Heart right ventricle (tissue), 16 donors: ENCODE measurements around the gene RHEX. TPM values are rescaled to one million over a fixed set of nuclear protein-coding genes. Genes with fewer than 3 reads are reported as not detected.

Experiments
- ATAC-seq, 8 donors: fragments of 200-7000 bp; cut with Tn5 transposase; one replicate each; pipeline ENCODE4 v1.9.1; 2020; ENCODE audit warnings: mild to moderate bottlenecking in 8 of 8, moderate library complexity in 8 of 8, moderate number of reproducible peaks in 1 of 8
- DNase-seq, 2 donors: peaks; one replicate each; pipeline ENCODE4 v3.0.0-alpha.2; 2020
- H3K27ac ChIP-seq, 10 donors: fragments of 200-600 bp; sonication (generic) in 2 of 10; one replicate each; pipeline versions ENCODE4 v1.5.0 to v1.8.0; 2020 to 2022; ENCODE audit warnings: mild to moderate bottlenecking in 3 of 10
- H3K27me3 ChIP-seq, 7 donors: fragments of 200-600 bp; one replicate each; pipeline ENCODE4 v1.8.0; 2021 to 2022; ENCODE audit warnings: mild to moderate bottlenecking in 2 of 7
- H3K36me3 ChIP-seq, 9 donors: fragments of 200-600 bp; sonication (generic) in 1 of 9; one replicate each; pipeline versions ENCODE4 v1.5.0 to v1.8.0; 2020 to 2022; ENCODE audit warnings: mild to moderate bottlenecking in 2 of 9
- H3K4me1 ChIP-seq, 9 donors: fragments of 200-600 bp; sonication (generic) in 1 of 9; one replicate each; pipeline versions ENCODE4 v1.5.0 to v1.8.0; 2020 to 2022; ENCODE audit warnings: mild to moderate bottlenecking in 4 of 9
- H3K4me3 ChIP-seq, 10 donors: fragments of 200-600 bp; sonication (generic) in 2 of 10; one replicate each; pipeline versions ENCODE4 v1.5.0 to v1.8.0; 2020 to 2022; ENCODE audit warnings: mild to moderate bottlenecking in 7 of 10, moderate library complexity in 2 of 10
- H3K9me3 ChIP-seq, 11 donors: fragments of 200-600 bp in 10 of 11; sonication (generic) in 2 of 11; one replicate each; pipeline versions ENCODE4 v1.5.0 to v1.8.0; 2013 to 2022; ENCODE audit warnings: mild to moderate bottlenecking in 2 of 11, control low read depth in 1 of 11, moderate library complexity in 1 of 11
- CTCF ChIP-seq, 9 donors: fragments of 200-600 bp; sonication (generic) in 2 of 9; IDR thresholded peaks; one replicate each; pipeline versions ENCODE4 v1.5.0 to v1.8.0; 2021 to 2022; ENCODE audit warnings: antibody characterized with exemption in 9 of 9, mild to moderate bottlenecking in 5 of 9, moderate library complexity in 1 of 9
- WGBS, 2 donors: extraction: QIAGEN DNeasy Blood & Tissue Kit; methylation state at CpG; one replicate each; pipeline ENCODE4 v1.1.7; 2013; ENCODE audit warnings: inconsistent platforms in 1 of 2; 5-methylcytosine and 5-hydroxymethylcytosine counted together
- intact Hi-C, 10 donors: fragments of 100-400 bp; cut with DNase I; formaldehyde crosslinking; loops; one replicate each; pipeline versions ENCODE4 v1.11.1 to v1.14.2; 2022
- polyA plus RNA-seq, 2 donors: library from polyadenylated mRNA; stranded (reverse); fragments of 200-250 nt; gene quantifications; one replicate each; pipeline ENCODE4 v1.2.3, GENCODE V29; 2013
- total RNA-seq, 10 donors: library from RNA; stranded (reverse); fragmentation: NEBNext Ultra II Directional in 3 of 10; extraction: Animal tissue kit (Norgen Biotek cat#: 25700) in 3 of 10; gene quantifications; one replicate each; pipeline versions ENCODE4 v1.2.1 to v1.2.4, GENCODE V29; 2021 to 2023
- donor health status: Arrhythmogenic right ventricular cardiomyopathy.
- donor health status: ischemic (EF 13 %, LVEDD 7.1; RV severe dilation, severe dysfunction).
- donor health status: healthy with polysubstance abuse.
- donor health status: DM: no; HTN: yes; CAD: no.
- donor health status: DM: no; HTN: no; CAD: no.
- donor health status: ischemic (EF 25% LVEDD 6.9; RV normal size, moderate dysfunction).
- donor health status: ischemic (EF 25% LVEDD 5.7; RV mildly dilated, moderate dysfunction).
- donor health status: healthy.
- donor health status: DM: yes; HTN: yes; CAD: no.
- donor health status: Ischemic cardiomyopathy.
- donor health status: ischemic (EF 35%, LVEDD 5.7; RV mildly dilated, moderate dysfunction).
- donor health status: nonischemic (EF 11% LVEDD 7.7; RV severe dilation, severe dysfunction).
- donor health status: DM: yes; HTN: yes; CAD: no.
- donor health status: PGD.
- donor health status: ischemic (EF 29% LVEDD 5.4; RV normal size, mild dysfunction).
- donor health status: nonischemic (EF 23%, LVEDD 6.1; RV moderate dilation, normal function).

RHEX gene
- total and polyA plus RNA-seq, 12 donors = 0.22 to 1.2 TPM; not detected in 10

- peaks cover 0 to 4% (median 0%) of the 10 kb centered on the region in 7 donors for H3K27me3 ChIP-seq
- no peak for DNase-seq
- no peak overlapping the region for H3K27ac ChIP-seq
- peaks cover 0 to 3% (median 0%) of the 10 kb centered on the region in 9 donors for H3K4me1 ChIP-seq
- H3K4me3 ChIP-seq = no peak overlapping the region
- 87 to 93% methylated on average over 2 of the region's 2 CpGs for WGBS, 2 donors
- ATAC-seq = no peak
- intact Hi-C loops = no loop called here
- no peaks in the 10 kb centered on the region for H3K36me3 ChIP-seq
- H3K9me3 ChIP-seq = no peaks in the 10 kb centered on the region
- TF ChIP-seq CTCF (IDR thresholded peaks at IDR 0.05) = no peak
Observed at GRCh38 chr1:206144605-206145004, 91.6 kb downstream of the RHEX start.

GRCh38 chr1:206145771-206146290 is 92.9 kb downstream of the RHEX start:
- no peak for DNase-seq
- 67 to 70% methylated on average over 3 of the region's 3 CpGs for WGBS, 2 donors
- no peak for TF ChIP-seq CTCF (IDR thresholded peaks at IDR 0.05)
- Histone ChIP-seq H3K27me3 (peaks cover 0 to 4% (median 0%) of the 10 kb centered on the region in 7 donors), H3K4me3 (no peak overlapping the region), H3K36me3 (no peaks in the 10 kb centered on the region), H3K4me1 (no peaks in the 10 kb centered on the region), H3K9me3 (no peaks in the 10 kb centered on the region), H3K27ac (no peak overlapping the region)
- intact Hi-C loops = no loop called here
- ATAC-seq = no peak

Other genes with a start within 250 kb of the RHEX start
- gene SLC41A1, start 240.0 kb upstream of the RHEX start, total RNA-seq = 100 to 1,000 TPM; 247 to 566 (median 322) TPM
- gene SLC41A1, start 240.0 kb upstream of the RHEX start, polyA plus RNA-seq = 100 to 1,000 TPM in 1 of 2 donors, 10 to 100 TPM in 1; 97.0 to 102 TPM
- gene PM20D1, start 203.0 kb upstream of the RHEX start, total RNA-seq = 1 to 10 TPM in 4 of 10 donors, under 1 TPM in 6; 0.12 to 1.9 (median 0.66) TPM
- under 1 TPM; 0.30 to 0.73 TPM for gene PM20D1, start 203.0 kb upstream of the RHEX start, polyA plus RNA-seq
- gene SLC26A9, start 109.7 kb upstream of the RHEX start, total RNA-seq = 10 to 100 TPM in 8 of 10 donors, 1 to 10 TPM in 2; 8.4 to 41.1 (median 14.4) TPM
- 10 to 100 TPM in 1 of 2 donors, 1 to 10 TPM in 1; 3.3 to 10.7 TPM for gene SLC26A9, start 109.7 kb upstream of the RHEX start, polyA plus RNA-seq
- gene RAB7B, start 49.8 kb upstream of the RHEX start, total RNA-seq = 1 to 10 TPM in 8 of 10 donors, under 1 TPM in 2; 0.49 to 4.0 (median 1.4) TPM
- gene RAB7B, start 49.8 kb upstream of the RHEX start, polyA plus RNA-seq = 1 to 10 TPM in 1 of 2 donors, under 1 TPM in 1; 0.74 to 1.1 TPM
- gene CTSE, start 29.3 kb upstream of the RHEX start, total RNA-seq = not detected
- under 1 TPM in 1 of 2 donors, not detected in 1; 0.01 TPM for gene CTSE, start 29.3 kb upstream of the RHEX start, polyA plus RNA-seq
- not detected for gene AVPR1B, start 64.2 kb downstream of the RHEX start, total RNA-seq
- gene AVPR1B, start 64.2 kb downstream of the RHEX start, polyA plus RNA-seq = not detected
- 1 to 10 TPM in 5 of 10 donors, under 1 TPM in 2, not detected in 3; 0.38 to 2.9 (median 1.5) TPM for gene FAM72A, start 149.7 kb downstream of the RHEX start, total RNA-seq
- gene FAM72A, start 149.7 kb downstream of the RHEX start, polyA plus RNA-seq = 1 to 10 TPM in 1 of 2 donors, under 1 TPM in 1; 0.88 to 1.3 TPM
- gene SRGAP2, start 150.4 kb downstream of the RHEX start, total RNA-seq = 10 to 100 TPM; 10.4 to 24.1 (median 15.5) TPM
- gene SRGAP2, start 150.4 kb downstream of the RHEX start, polyA plus RNA-seq = 10 to 100 TPM in 1 of 2 donors, 1 to 10 TPM in 1; 7.6 to 13.2 TPM